Stimulated activated CD4-positive, alpha-beta T cell treated with anti-CD3 and anti-CD28 coated beads, Interleukin-12 subunit alpha, Interleukin-12 subunit beta, amount 100 ng/mL, for 24 hours (primary cell): ENCODE data around the gene KCNH2.
A peak's percentile ranks its signal among the peaks of the same experiment; 100 is the strongest.

ENCODE experiments used
- DNase-seq, 2 experiments: peaks; one replicate each; pipeline ENCODE4 v3.0.0-alpha.2; 2020; ENCODE audit warnings: low read depth in 2 of 2

Gene KCNH2

DNA sequence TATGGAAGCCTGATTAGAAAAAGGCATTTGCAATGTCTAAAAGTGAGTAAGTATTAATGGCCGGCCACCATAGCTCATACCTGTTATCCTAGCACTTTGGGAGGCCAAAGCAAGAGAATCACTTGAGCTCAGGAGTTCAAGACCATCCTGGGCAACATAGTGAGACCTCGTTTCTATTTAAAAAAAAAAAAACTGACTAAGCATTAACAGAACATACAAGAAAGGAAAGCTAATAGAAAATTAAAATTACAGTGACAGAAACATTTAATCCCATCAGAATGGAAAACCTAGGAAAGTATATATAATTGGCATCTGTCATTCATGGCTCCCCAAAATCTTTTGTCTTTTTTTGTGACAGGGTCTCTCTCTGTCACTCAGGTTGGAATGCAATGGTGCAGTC lies 69.9 kb downstream of the KCNH2 start:
- DNase-seq, result no peak

DNA sequence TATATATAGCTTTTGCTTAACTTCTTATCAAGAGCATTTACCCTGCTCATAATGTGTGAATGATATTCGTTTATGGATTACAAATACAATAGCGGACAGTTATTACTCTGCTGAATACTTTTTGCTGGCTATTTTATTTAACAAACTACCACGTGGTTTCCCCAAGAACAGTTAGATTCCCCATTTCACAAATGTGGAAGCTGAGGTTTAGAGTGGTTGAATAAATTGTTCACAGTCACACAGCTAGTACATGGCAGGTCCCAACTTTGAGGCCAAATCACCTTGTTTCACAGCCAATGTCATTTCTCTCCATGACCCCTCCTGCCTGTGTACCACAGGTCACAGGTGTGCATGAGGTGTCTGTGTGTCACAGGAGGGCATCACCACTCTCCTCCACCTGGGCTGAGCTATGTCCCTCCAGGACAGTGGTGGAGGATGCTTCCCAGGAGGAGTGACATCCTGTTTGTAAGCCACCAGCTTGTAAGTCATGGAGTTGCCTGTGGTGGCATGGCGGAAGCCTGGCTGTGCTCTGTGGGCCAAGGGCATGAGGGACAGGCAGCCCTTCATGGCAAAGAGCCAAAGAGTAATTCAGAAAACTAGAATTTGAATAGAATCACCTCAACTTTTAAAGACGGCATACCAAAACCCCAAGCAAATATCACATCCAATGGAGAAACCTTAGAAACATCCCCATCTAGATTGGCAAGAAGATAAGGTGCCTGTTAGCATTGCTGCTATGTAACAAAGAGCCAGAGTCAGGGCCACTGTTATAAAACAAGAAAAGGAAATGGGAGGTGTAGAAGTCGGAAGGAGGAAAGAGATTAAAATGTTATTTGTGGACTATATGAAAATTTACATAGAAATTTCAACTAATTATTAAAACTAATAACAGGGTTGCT lies 73.9 kb downstream of the KCNH2 start:
- DNase-seq, result no peak

DNA sequence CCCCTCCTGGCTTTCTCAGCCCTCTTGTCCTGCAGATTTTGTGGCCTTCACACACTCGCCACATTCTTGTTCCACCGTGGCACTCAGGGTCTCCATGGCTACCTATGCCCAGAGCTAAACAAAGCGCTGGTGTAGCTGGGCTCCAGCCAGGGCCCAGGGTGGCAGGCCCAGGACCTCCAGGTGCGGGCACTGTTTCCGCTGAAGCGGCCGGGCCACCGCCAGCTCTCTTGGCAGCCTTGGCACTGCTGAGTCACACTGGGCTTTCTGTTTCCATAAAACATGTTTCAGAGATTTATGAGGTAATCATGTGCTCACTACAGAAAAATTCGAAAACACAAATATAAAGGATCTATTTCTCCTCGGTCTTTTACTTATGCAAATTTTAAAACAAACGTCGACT lies 74.5 kb downstream of the KCNH2 start:
- DNase-seq, result no peak

DNA sequence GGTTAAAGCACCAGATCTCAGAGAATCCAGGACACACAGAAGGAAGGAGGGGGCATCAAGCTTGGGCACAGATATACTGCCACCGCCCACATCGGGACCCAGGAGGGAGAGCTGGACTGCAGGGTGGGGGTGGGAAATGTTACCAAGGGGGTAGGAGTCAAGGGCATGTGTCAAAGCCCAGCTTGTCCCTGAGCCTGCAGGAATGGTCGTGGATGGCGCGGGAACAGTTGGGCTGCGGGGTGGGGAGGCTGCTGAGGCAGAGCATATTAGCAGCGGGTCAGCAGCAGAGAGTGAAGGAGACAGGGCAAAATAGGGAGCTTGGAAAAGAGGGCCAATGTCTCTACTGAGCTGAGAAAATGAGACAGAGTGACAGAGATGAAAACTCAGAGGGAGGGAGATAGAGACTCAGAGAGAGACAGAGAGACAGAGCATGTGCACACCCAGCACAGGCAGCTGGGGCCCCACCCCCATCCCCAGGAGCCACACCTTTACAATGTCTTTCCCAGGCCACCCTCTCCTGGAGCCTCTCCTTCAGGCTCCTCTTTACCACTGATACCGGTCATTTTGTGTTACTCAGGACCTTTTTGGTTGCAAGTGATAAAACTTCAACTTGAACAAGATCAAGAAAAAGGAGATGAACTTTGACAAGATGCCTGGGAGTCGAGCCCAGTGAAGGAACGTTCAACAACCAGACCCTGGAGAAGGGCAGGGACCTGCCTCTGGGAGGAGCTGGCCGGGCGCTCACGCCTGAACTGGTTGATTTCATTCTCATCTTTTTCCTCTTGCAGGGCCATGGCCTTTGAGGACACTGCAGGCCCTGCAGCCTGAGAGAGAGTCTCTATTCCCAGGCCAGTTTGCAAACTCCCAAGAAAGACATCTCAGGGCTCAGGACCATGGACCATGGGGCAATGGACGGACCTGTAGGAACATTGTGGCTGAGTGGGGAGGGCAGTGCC lies 75.8 kb downstream of the KCNH2 start:
- no peak for DNase-seq

DNA sequence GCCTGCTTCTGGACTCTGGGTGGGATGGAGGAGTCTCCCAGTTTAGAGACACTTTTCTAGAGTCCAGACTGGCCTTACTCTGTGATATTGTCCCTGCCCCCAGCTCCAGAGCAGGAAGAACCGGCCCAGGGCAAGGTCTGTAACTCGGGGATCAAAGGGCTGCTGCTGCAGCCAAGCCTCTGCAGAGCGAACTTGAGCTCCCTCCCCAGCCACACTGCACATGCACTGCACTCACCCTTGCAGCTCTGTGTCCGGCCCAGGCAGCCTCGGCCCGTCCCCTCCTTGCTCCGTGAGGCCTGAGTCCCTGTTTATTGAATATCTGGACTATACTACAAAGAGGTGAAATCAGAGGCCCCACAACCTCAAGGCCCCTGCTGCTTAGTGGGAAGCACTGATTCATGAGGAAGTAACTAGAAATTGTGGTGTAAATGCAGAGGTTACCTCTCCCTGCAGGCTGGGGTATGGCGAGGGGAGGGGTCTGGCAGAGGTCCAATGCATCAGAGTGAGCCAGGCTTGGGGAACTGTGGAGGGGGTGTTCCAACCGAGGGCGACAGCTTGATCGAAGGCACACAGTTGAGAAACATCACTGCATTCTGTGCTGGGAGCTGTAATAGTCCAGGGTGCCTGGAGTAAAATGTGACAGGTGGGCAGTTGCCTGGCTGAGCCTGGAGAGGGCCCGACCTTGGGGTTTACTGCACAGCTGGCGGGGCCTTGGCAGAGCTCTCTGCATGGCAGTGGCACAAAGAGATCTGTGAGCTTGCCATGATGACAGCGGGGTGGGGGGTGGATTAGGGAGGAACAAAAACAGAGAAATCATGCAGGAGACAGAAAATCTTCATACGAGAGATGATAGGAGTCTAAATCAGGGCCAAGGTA lies 76.7 kb downstream of the KCNH2 start:
- DNase-seq, result no peak

DNA sequence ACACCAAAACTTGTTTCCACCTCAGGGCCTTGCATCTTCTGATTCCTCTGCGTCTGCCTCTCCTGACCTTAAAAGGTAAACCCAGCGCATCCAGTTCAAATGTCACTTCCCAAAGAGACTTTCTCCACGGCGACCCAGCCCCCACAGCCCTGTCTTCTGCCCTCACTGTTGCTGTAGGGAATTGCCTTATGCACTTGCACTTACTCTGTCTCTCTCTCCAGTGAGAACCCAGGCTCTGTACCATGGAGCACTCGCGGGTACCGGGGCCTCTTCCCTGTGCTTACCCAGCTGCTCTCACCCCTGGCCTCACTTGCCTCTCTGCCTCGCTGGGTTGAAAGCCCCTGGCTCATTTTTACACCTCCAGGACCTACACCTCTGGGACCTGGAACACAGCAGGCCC lies 77.4 kb downstream of the KCNH2 start:
- no peak for DNase-seq

DNA sequence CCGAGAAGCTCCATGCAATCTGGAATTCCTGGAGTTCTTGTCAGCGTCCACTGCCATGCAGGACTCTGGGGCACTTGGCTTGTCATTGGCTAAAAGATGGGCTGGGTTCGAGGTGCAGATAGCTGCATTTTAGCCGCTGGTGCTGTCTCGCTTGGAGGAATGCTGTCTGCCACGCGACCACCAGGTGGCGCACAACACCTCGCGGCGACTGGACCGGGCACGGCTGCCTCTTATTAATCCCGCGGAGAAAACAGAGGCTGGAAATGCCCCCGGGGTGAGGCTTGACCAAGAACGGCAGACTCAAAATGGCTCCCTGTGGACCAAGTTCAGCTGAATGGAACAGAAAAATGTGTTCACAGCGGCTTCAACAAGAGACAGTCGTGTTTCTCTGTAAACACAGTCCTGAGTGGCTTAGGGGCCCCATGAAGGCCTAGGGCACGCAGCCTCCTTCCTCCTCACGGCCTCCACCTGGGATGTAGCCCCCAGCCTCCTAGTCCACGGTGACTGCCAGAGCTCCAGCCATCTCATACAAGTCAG lies 79.6 kb downstream of the KCNH2 start:
- peak; percentile 65 to 72 for DNase-seq

DNA sequence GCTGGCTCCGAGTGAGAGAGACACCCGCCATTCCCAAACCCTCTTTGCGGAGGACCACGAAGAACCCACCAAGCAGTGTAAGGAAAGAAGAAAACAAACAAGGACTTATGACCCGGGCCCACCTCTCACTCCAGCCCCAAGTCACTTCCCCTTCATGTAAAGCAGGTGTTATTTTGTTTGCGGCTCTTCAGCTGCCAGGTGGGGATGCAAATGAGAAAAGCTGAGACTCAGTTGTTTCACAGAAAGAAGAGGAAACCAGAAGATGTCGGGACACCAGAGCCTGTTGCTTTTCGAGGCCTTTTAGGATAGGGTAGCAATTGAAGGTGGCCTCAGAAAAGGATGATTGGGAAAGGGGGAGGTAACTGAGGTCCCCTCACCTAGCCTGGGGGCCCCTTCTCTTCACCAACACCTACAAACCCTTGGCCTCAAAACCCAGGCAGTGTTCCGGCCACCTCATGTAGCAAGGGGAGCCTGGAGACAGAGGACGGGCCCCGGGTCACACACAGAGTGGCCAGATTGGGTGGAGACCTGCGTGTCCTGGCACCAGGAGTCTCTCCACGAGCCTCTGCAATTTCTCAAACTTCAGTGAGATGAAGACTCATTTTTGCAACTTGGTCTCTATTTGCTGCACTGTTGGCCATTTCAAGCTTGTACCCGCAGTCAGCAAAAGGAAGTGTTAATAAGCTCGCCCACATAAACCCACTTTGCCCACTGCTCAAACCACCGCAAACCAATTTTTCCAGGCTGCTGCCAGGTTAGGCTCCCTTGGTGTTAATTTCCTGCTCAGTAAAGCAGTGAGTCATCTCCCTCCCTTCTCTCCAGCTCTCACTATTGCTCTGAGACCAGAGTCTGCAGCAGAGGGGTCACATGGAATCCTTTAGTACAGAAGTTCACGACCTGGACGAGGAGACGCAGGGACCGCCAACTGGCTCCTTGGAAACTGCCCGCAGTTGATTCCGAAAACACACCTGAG lies 80.3 kb downstream of the KCNH2 start:
- DNase-seq, result peak in 1 of 2 experiments; percentile 38

DNA sequence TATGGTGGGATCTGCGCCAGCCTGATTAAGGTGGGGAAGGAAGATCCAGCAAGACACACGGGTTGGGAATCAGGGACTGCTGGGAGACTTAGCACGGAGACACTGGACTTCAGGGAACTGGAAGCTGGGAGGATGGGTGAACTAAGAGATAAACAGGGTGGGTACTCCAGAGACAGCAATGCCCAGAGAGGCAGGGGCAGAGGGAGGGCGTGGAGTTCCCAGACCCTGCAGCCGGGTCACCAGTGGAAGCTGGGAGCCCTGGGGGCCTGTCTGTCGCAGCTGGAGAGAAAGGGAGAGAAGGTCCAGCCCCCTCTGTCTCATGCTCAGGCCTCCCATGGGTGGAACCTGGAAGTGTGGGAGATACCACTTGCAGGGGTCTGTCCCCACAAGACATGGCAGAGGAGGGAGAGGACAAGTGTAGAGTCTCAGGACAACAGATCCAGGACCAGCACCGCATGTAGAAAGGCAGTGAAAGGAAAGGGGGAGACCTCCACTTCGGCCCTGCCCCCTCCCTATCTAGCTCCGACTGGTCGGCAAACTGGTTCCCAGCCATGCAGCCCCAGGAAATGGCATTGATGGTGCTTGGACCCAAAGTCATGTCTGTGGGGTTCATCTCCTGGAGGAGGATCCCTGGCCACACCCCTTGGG lies 81.4 kb downstream of the KCNH2 start:
- no peak for DNase-seq

DNA sequence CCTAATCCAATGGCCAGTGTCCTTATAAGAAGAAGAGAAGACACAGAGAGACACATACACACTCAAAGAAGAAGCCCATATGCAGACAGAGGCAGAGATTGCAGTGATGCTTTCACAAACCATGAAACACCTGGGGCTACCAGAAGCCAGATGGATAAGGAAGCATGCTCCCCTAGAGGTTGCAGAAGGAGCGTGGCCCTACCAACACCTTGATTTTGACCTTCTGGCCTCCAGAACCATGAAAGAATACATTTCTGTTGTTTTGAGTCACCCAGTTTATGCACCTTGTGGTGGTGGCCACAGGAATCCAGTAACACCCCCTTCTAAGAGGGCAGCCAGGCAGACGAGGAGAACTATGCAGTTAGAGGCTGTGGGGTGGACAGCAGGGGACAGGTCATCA lies 82.3 kb downstream of the KCNH2 start:
- no peak for DNase-seq
